Spleen (tissue), 7 donors: ENCODE data around the gene COL5A1.

ENCODE experiments used
- CTCF ChIP-seq, 11 experiments: fragments of 200-600 bp in 7 of 11; fragments of 450-650 bp in 4 of 11; sonication (generic) in 4 of 11; IDR thresholded peaks in 8 of 11; conservative IDR thresholded peaks in 3 of 11; 1 replicate in 7 of 11; 2 replicates in 4 of 11; pipeline versions ENCODE4 v1.4.0 to v1.8.0; 2016 to 2021; ENCODE audit warnings: antibody characterized with exemption in 11 of 11, inconsistent platforms in 4 of 11, mild to moderate bottlenecking in 1 of 11
- POLR2A ChIP-seq, 3 donors: fragments of 450-650 bp; IDR thresholded peaks; one replicate each; pipeline ENCODE4 v1.5.1; 2017; ENCODE audit warnings: antibody characterized with exemption in 3 of 3, mild to moderate bottlenecking in 1 of 3
- donor health status: DM: no; HTN: no; CAD: no; lungs with moderate emphysema.
- donor health status: DM: no; HTN: no; CAD: no.
- donor health status: DM: no; HTN: no; CAD: no.

- no peak for TF ChIP-seq CTCF (IDR thresholded peaks at IDR 0.05 in 8 of 11, conservative IDR thresholded peaks at IDR 0.05 in 3 of 11)
- no peak for TF ChIP-seq POLR2A (IDR thresholded peaks at IDR 0.05)
These were observed 15.6 kb upstream of the COL5A1 start for GRCh38 chr9:134626069-134626423.
